ES-I3 (cell line): ENCODE data around the gene SPTB.
"Not testable (repeated sequence)": the region's sequence is repeated elsewhere in the genome, so short reads cannot be mapped to it uniquely, and the experiment has no call there.

Experiments
- H3K36me3 ChIP-seq: 2 replicates; pipeline ENCODE4 v1.6.1; 2013; ENCODE audit warnings: mild to moderate bottlenecking, low read length, control low read depth, moderate library complexity; ENCODE audit not compliant: insufficient read depth
- H3K4me1 ChIP-seq: 2 replicates; pipeline ENCODE4 v1.6.1; 2013; ENCODE audit warnings: mild to moderate bottlenecking, control low read depth, low read length; ENCODE audit not compliant: insufficient read depth
- H3K9ac ChIP-seq: 2 replicates; pipeline ENCODE4 v1.6.1; 2013; ENCODE audit warnings: low read depth, mild to moderate bottlenecking, low read length, moderate library complexity
- H3K9me3 ChIP-seq: 2 replicates; pipeline ENCODE4 v1.6.1; 2013; ENCODE audit warnings: mild to moderate bottlenecking, low read length, moderate library complexity; ENCODE audit not compliant: control insufficient read depth, insufficient read depth

The SPTB gene

GRCh38 chr14:64808449-64808848 is 71.3 kb downstream of the SPTB start:
- no peaks in the 10 kb centered on the region for H3K36me3 ChIP-seq
- H3K9me3 ChIP-seq, result no peaks in the 10 kb centered on the region
- H3K4me1 ChIP-seq, result peaks cover 23% of the 10 kb centered on the region
- no peak overlapping the region for H3K9ac ChIP-seq

GRCh38 chr14:64807551-64807950 is 72.2 kb downstream of the SPTB start:
- Histone ChIP-seq H3K36me3 (no peaks in the 10 kb centered on the region), H3K4me1 (peaks cover 23% of the 10 kb centered on the region), H3K9ac (no peak overlapping the region)

DNA sequence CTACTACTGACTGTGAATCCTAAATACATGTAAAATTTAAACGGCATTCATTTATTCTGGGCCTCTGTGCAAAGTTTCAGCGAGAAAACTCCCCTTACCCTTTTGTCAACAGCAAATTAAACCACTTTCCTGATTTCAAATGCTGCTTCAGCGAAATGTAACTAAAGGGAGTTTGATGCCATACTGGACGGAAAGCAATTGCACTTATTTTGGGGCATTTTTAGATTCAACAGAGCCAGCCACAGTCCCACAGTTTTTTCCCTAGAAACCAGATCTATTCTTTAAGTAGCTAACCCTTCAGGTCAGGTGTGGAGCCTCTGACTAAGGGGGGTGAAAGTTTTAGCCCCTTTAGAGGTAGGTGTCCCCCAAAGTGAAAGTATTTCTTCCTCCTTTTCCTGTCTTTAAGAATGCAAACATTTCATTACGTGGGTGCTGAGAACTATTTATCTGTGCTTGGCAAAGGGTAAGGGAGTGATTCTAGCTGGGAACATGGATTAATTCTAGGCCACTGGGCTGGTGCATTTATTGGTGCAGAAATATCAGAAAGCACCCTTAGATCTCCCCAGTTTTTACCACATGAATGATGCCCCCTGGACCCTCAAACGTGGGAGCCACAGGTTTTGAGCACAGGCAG is 72.7 kb downstream of the SPTB start:
- H3K4me1 ChIP-seq, result peaks cover 25% of the 10 kb centered on the region
- no peaks in the 10 kb centered on the region for H3K36me3 ChIP-seq
- no peak overlapping the region for H3K9ac ChIP-seq
- no peaks in the 10 kb centered on the region for H3K9me3 ChIP-seq

More at GRCh38 chr14:64807551-64807950, 72.2 kb downstream of the SPTB start:
- H3K9me3 ChIP-seq, result no peaks in the 10 kb centered on the region

GRCh38 chr14:64806202-64806861 is 73.4 kb downstream of the SPTB start:
- no peaks in the 10 kb centered on the region for H3K36me3 ChIP-seq
- no peaks in the 10 kb centered on the region for H3K9me3 ChIP-seq
- H3K9ac ChIP-seq, result no peak overlapping the region
- H3K4me1 ChIP-seq, result peaks cover 25% of the 10 kb centered on the region

DNA sequence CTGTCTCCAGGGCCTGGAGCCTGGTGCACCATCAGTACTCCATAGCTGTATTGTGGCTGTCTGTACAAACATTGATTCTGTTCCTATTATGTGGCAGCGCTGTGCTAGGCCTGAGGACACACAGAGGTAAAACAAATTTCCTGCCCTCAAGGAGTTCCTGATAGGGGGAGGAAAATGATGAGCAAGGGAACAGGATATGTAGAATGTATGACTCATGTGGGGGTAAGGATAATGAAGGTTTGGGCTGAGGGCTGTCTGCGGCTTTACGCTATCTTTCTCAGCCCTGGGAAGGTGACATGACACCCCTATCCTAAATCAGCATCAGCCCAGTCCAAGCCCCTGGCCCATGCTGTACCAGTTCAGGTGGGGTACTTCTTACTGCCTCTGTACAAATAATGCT is 74.1 kb downstream of the SPTB start:
- H3K4me1 ChIP-seq, result peaks cover 25% of the 10 kb centered on the region
- not testable (repeated sequence) for H3K9ac ChIP-seq, H3K9me3 ChIP-seq, H3K36me3 ChIP-seq

- Histone ChIP-seq H3K9ac (no peak overlapping the region), H3K9me3 (no peaks in the 10 kb centered on the region), H3K4me1 (peaks cover 25% of the 10 kb centered on the region), H3K36me3 (no peaks in the 10 kb centered on the region)
Observed at GRCh38 chr14:64804754-64805260, 74.9 kb downstream of the SPTB start.

GRCh38 chr14:64801800-64802199 is 77.9 kb downstream of the SPTB start:
- Histone ChIP-seq H3K9me3 (no peaks in the 10 kb centered on the region), H3K4me1 (peaks cover 18% of the 10 kb centered on the region), H3K36me3 (no peaks in the 10 kb centered on the region), H3K9ac (no peak overlapping the region)

DNA sequence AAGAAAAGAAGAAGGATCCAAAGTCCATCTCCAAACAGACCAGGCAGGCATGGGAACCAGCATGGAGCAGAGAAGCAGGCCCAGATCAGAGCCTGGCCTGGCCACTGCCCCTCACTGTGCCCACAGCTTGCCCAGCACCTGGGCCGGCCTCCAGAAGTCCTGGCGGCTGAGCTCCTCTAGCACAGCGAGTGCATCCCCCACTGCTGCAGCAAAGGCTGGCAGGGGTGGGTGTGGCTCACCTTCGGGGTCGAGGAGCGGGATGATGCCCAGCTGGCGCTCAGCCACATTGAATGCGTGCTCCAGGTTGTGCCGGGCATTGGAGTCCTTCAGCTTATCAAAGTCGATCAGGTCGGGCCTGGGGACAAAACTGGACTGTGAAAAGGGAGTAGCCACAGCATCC is 78.7 kb downstream of the SPTB start:
- Histone ChIP-seq H3K4me1 (peaks cover 14% of the 10 kb centered on the region), H3K9me3 (no peaks in the 10 kb centered on the region), H3K9ac (no peak overlapping the region), H3K36me3 (no peaks in the 10 kb centered on the region)

GRCh38 chr14:64800000-64800399 is 79.7 kb downstream of the SPTB start:
- no peak overlapping the region for H3K9ac ChIP-seq
- H3K9me3 ChIP-seq, result no peaks in the 10 kb centered on the region
- H3K4me1 ChIP-seq, result peaks cover 4% of the 10 kb centered on the region; the same call in 1 of the 2 replicates
- no peaks in the 10 kb centered on the region for H3K36me3 ChIP-seq

GRCh38 chr14:64799555-64799954 is 80.2 kb downstream of the SPTB start:
- no peaks in the 10 kb centered on the region for H3K9me3 ChIP-seq
- H3K9ac ChIP-seq, result no peak overlapping the region
- no peaks in the 10 kb centered on the region for H3K36me3 ChIP-seq
- H3K4me1 ChIP-seq, result 0 out of 2 replicates have a peak, but pooled peaks cover 3% of the 10 kb centered on the region

GRCh38 chr14:64796369-64796768 is 83.3 kb downstream of the SPTB start:
- Histone ChIP-seq H3K4me1 (no peaks in the 10 kb centered on the region), H3K9ac (no peak overlapping the region), H3K36me3 (no peaks in the 10 kb centered on the region), H3K9me3 (no peaks in the 10 kb centered on the region)

DNA sequence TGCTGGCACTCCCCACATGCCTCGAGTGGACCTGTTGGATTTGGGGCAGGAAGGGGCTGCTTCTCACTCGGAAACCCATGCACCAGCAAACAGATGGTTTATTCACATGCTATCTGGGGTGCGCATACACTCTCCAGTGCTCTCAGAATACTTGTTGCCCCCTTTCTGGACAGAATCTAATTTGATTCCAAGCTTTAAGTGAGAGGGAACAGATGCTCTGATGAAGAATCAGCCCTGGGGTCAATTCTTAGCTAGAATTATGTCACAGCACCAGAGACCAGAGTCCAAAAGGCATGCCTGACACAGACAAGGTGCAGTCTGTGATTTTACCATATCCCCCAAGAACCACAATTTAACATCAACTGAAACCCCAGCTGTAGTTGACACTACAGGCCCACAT is 83.8 kb downstream of the SPTB start:
- H3K9ac ChIP-seq, result no peak overlapping the region
- H3K4me1 ChIP-seq, result peaks cover 2% of the 10 kb centered on the region
- H3K36me3 ChIP-seq, result no peaks in the 10 kb centered on the region
- H3K9me3 ChIP-seq, result no peaks in the 10 kb centered on the region

DNA sequence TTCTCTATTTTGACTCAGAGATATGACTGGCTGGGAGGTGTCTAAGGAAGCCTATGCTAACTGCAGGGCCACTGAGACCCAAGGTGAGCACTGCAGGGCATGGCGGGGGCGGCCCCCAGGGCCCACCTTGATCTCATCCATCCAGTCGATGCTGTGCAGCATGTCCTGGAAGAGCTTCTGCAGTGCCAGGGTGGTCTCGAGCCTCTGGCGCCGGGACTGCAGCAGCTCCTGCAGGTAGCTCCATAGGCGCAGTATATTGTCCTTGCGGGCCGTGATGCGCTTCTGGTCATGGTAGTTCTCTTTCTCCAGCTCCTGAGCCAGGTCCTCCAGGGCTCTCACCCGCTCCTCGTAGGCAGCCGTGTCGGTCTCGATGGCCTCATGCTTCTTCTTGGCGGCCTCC is 84.5 kb downstream of the SPTB start:
- peaks cover 7% of the 10 kb centered on the region for H3K4me1 ChIP-seq
- no peaks in the 10 kb centered on the region for H3K36me3 ChIP-seq
- H3K9ac ChIP-seq, result no peak overlapping the region; the same call in 1 of the 2 replicates
- H3K9me3 ChIP-seq, result no peaks in the 10 kb centered on the region

- Histone ChIP-seq H3K9ac (no peak overlapping the region), H3K36me3 (no peaks in the 10 kb centered on the region), H3K9me3 (no peaks in the 10 kb centered on the region), H3K4me1 (peaks cover 15% of the 10 kb centered on the region)
Observed at GRCh38 chr14:64792871-64793560, 86.7 kb downstream of the SPTB start.

- Histone ChIP-seq H3K4me1 (peaks cover 15% of the 10 kb centered on the region), H3K9ac (no peak overlapping the region), H3K9me3 (no peaks in the 10 kb centered on the region), H3K36me3 (no peaks in the 10 kb centered on the region)
Observed at GRCh38 chr14:64792231-64792630, 87.5 kb downstream of the SPTB start.
